ENCODE measurements around the gene TRIM32.

GRCh38 chr9:116701940-116702642, 15.0 kb downstream of the TRIM32 start:
- TF ChIP-seq GATA1 (IDR thresholded peaks at IDR 0.05; ENCODE audit: low read depth, low read length) (no peak), POLR2A (IDR thresholded peaks at IDR 0.05; ENCODE audit: low read length) (no peak)

Data from erythroblast (primary cell).